SH-SY5Y (cell line): Measurements from ENCODE around the gene CYP2E1.

Experiments used
- GATA2 ChIP-seq: IDR thresholded peaks from 2 replicates; pipeline ENCODE4 v1.6.1; 2011; ENCODE audit warnings: mild to moderate bottlenecking, low read depth, low read length
- GATA3 ChIP-seq: IDR thresholded peaks from 2 replicates; pipeline ENCODE4 v1.6.1; 2011; ENCODE audit warnings: low read depth, mild to moderate bottlenecking, low read length, moderate library complexity

GRCh38 chr10:133527771-133528271, 658 bp downstream of the CYP2E1 start:
- TF ChIP-seq GATA3 (no peak), GATA2 (no peak)
